Epidermal melanocyte (primary cell): ENCODE results near the gene EXOSC2.
A peak's percentile ranks its signal among the peaks of the same experiment; 100 is the strongest.

Experiments
- DNase-seq: peaks from one replicate; pipeline ENCODE4 v3.0.0; 2011; ENCODE audit warnings: low spot score; ENCODE audit not compliant: insufficient read length

EXOSC2 gene

GRCh38 chr9:130696139-130696650 is 2.6 kb downstream of the EXOSC2 start:
- DNase-seq: no peak

GRCh38 chr9:130696996-130697395 is 3.4 kb downstream of the EXOSC2 start:
- no peak for DNase-seq

GRCh38 chr9:130698514-130698913 is 4.9 kb downstream of the EXOSC2 start:
- no peak for DNase-seq

GRCh38 chr9:130699047-130699446 is 5.5 kb downstream of the EXOSC2 start:
- DNase-seq: no peak

- DNase-seq: peak; percentile 71
Measured at GRCh38 chr9:130701059-130702022, 7.8 kb downstream of the EXOSC2 start.

GRCh38 chr9:130703501-130703900 is 9.9 kb downstream of the EXOSC2 start:
- no peak for DNase-seq

GRCh38 chr9:130707225-130707976 is 13.8 kb downstream of the EXOSC2 start:
- DNase-seq: no peak

GRCh38 chr9:130710822-130711352 is 17.3 kb downstream of the EXOSC2 start:
- DNase-seq: no peak

GRCh38 chr9:130711469-130711868 is 17.9 kb downstream of the EXOSC2 start:
- no peak for DNase-seq

GRCh38 chr9:130712564-130713285 is 19.1 kb downstream of the EXOSC2 start:
- peak; percentile 97 for DNase-seq

GRCh38 chr9:130713286-130713960 is 19.8 kb downstream of the EXOSC2 start:
- no peak for DNase-seq

GRCh38 chr9:130714586-130715110 is 21.1 kb downstream of the EXOSC2 start:
- no peak for DNase-seq

GRCh38 chr9:130715270-130715669 is 21.7 kb downstream of the EXOSC2 start:
- DNase-seq: no peak

- DNase-seq: no peak
Measured at GRCh38 chr9:130718562-130718961, 25.0 kb downstream of the EXOSC2 start.

- no peak for DNase-seq
Measured at GRCh38 chr9:130720762-130721161, 27.2 kb downstream of the EXOSC2 start.

- DNase-seq: no peak
Measured at GRCh38 chr9:130728721-130729120, 35.1 kb downstream of the EXOSC2 start.

GRCh38 chr9:130729145-130729544 is 35.6 kb downstream of the EXOSC2 start:
- no peak for DNase-seq

- no peak for DNase-seq
Measured at GRCh38 chr9:130731355-130731754, 37.8 kb downstream of the EXOSC2 start.

- DNase-seq: no peak
Measured at GRCh38 chr9:130732136-130732535, 38.6 kb downstream of the EXOSC2 start.

GRCh38 chr9:130732793-130733221 is 39.2 kb downstream of the EXOSC2 start:
- no peak for DNase-seq
